Activated T-cell treated with anti-CD3 and anti-CD28 coated beads for 4 hours (primary cell): ENCODE results near the gene PLXNA2.

Experiments
- DNase-seq: peaks from one replicate; pipeline ENCODE4 v3.0.0-alpha.2; 2020

Gene PLXNA2

GRCh38 chr1:208264469-208265121, 20.4 kb upstream of the PLXNA2 start:
- no peak for DNase-seq

- no peak for DNase-seq
These were observed 17.7 kb upstream of the PLXNA2 start for GRCh38 chr1:208261874-208262273.

GRCh38 chr1:208258277-208258676, 14.1 kb upstream of the PLXNA2 start:
- no peak for DNase-seq

GRCh38 chr1:208257351-208257750, 13.2 kb upstream of the PLXNA2 start:
- DNase-seq = no peak

- DNase-seq = no peak
These were observed 12.4 kb upstream of the PLXNA2 start for GRCh38 chr1:208256556-208256955.

- no peak for DNase-seq
These were observed 11.9 kb upstream of the PLXNA2 start for GRCh38 chr1:208256091-208256490.

- DNase-seq = no peak
These were observed 10.7 kb upstream of the PLXNA2 start for GRCh38 chr1:208254862-208255261.

- no peak for DNase-seq
These were observed 10.2 kb upstream of the PLXNA2 start for GRCh38 chr1:208254376-208254775.

GRCh38 chr1:208252836-208253576, 8.8 kb upstream of the PLXNA2 start:
- DNase-seq = no peak

- no peak for DNase-seq
These were observed 8.0 kb upstream of the PLXNA2 start for GRCh38 chr1:208251911-208252835.

- DNase-seq = no peak
These were observed 6.8 kb upstream of the PLXNA2 start for GRCh38 chr1:208251015-208251414.

GRCh38 chr1:208250613-208251012, 6.4 kb upstream of the PLXNA2 start:
- DNase-seq = no peak

GRCh38 chr1:208248991-208249696, 5.0 kb upstream of the PLXNA2 start:
- DNase-seq = no peak

- DNase-seq = no peak
These were observed 4.2 kb upstream of the PLXNA2 start for GRCh38 chr1:208248307-208248801.

GRCh38 chr1:208247696-208248095, 3.5 kb upstream of the PLXNA2 start:
- no peak for DNase-seq

- peak; percentile 77 for DNase-seq
These were observed 1.1 kb upstream of the PLXNA2 start for GRCh38 chr1:208245185-208245705.

GRCh38 chr1:208243527-208243966, 637 bp downstream of the PLXNA2 start:
- no peak for DNase-seq

GRCh38 chr1:208242941-208243526, 1.1 kb downstream of the PLXNA2 start:
- DNase-seq = no peak

GRCh38 chr1:208242146-208242545, 2.0 kb downstream of the PLXNA2 start:
- DNase-seq = no peak

- DNase-seq = no peak
These were observed 2.7 kb downstream of the PLXNA2 start for GRCh38 chr1:208241512-208241911.

GRCh38 chr1:208240662-208241355, 3.4 kb downstream of the PLXNA2 start:
- no peak for DNase-seq
